GM04504 (cell line): Measurements from ENCODE around the gene RAP1GAP2.
A peak's percentile ranks its signal among the peaks of the same experiment; 100 is the strongest.
"Not testable (repeated sequence)": the region's sequence is repeated elsewhere in the genome, so short reads cannot be mapped to it uniquely, and the experiment has no call there.

Experiments used
- DNase-seq: peaks from one replicate; pipeline ENCODE4 v3.0.0-alpha.2; 2012; ENCODE audit warnings: low read depth

The RAP1GAP2 gene

DNA sequence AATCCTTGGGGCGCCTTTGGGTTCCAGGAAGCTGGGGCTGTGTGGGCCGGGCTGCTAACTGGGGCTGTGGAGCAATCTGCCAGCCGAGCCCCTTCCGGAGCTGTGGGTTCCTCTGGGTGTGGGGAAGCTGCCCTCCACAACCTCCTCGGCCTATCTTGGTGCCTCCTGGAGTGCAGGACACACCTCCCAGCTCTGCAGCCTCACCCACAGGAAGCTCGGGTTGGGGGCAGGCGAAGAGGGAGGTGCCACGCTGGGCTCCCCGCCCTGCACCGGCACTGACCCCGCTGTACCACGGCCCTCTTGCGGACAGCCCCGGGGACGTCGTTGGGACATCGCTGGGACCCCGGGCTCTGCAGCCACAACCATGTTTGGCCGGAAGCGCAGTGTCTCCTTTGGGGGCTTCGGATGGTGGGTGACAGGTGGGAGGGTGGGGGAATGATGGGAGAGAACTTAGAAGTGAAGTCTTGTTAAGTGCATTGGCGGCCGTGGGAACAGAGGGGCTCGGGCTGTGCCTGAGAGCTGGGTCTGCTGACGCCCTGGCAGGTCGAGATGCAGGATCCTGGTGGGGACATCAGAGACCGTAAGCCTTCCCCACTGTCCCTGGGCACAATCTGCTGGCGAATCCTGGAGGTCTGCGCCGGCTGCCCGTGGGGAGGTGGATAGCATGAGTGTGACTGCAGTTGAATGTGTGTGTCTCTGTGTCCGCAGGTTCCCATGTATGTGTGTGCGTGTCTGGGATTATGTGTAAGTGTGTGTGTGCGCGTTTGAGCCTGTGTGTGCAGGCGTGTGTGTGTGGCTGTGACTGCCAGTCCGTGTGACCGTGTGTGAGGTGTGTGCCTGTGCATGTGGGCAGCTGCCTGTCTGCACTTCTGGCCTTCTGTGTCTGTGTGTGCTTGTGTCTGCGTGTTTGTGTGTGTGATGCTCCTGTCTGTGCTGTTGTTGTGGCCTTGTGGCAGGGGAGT lies at the start of gene RAP1GAP2:
Gene RAP1GAP2, plus strand, starts transcription at position 275 of the 962 bp plus-strand sequence. Its CDS starts 90 bp downstream, at position 365.
- no peak for DNase-seq

DNA sequence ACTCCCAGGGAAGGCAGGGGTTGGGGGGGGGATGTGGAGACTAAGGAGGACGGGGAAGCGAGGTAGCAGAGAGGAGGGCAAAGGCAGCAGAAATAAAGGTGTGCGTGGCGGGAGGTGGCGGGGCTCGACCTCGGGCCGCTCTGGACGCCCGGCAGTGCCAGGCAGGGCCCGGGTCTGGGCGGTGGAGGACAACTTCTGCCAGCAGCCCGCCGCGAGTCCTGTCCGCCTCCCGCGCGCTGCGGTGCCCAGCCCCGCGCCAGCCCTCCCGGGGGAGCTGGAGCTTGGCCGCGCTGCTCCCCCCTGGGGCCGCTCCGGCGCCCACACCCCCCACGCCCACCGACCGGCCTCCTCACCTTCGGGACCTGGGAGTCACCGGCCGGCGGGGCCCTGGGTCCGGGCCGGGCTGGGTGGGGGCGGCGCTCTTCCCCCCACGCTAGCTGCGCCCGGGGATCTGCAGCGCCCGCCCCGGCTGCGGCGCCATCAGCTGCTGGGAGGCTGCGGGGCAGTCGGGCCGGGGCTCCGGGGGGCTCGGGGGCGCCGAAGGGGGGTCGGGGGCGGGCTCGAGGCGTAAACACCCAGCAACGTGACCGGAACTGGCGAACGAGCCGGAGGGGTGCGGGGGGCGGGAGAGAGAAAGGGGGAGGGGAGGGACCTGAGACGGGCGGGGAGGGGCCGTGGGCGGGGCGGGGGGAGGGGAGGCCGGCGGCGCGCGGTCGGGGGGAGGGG lies 47.0 kb upstream of the RAP1GAP2 start, which contains the start of gene CCDC92B:
Gene CCDC92B, minus strand, starts transcription at position 595 of the 726 bp plus-strand sequence. CDS start 14,507 bp downstream, outside the sequence.
- DNase-seq, result no peak

DNA sequence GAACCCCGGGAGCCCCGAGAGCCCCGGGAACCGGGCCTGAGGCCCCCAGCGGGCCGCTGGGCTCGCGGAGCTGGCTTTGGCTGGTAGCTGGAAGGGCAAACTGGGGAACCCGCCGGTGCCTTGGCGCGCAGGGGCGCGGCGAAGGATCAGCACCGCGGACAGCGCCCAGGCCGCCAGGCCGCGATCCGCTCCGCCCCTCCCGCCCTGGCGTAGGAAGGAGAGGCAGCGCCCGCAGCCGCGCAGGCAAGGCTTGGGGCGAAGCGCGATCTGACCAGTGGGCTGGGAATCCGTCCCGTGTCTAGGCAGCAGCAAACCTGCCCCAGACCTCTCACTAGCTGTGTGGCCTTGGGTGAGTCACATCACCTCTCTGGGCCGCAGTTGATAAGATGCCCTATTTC lies 46.5 kb upstream of the RAP1GAP2 start:
- DNase-seq, result peak; percentile 21

DNA sequence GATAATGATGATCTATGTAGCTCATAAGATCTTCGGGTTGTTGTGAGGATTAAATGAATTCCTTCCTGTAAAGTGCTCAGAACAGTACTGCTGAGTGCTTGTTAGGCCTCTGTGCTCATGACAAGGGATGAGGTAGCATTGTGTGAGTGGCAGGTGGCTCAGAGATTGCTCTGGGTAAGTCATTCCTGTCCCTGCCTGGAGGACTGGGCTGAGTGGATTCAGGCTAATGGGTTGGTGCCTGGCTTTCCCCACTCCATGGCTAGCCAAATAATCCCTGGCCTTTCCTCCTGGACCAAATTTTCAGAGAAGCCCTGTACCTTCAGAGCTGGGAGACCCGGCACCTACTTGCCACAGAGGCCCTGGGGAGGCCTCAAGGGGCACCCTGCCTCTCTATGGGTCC lies 45.5 kb upstream of the RAP1GAP2 start:
- no peak for DNase-seq

DNA sequence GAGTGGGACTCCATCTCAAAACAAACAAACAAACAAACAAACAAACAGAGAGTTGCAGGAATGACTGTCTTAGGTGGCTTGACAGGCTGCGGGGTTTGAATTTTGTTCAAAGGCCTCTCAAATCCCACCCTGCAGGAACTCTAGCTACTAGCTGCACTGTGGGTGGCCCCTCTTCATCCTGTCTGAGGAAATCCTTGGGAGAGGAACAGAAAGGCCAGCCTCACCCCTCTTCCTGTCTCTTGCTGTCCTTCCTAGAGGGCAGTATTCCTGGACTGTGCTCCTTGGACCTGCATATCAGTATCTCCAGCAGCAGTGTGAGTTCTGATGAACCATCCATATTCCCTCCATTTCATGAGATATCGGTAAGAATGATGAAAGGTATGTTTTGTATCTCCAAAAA lies 44.7 kb upstream of the RAP1GAP2 start:
- DNase-seq, result no peak

DNA sequence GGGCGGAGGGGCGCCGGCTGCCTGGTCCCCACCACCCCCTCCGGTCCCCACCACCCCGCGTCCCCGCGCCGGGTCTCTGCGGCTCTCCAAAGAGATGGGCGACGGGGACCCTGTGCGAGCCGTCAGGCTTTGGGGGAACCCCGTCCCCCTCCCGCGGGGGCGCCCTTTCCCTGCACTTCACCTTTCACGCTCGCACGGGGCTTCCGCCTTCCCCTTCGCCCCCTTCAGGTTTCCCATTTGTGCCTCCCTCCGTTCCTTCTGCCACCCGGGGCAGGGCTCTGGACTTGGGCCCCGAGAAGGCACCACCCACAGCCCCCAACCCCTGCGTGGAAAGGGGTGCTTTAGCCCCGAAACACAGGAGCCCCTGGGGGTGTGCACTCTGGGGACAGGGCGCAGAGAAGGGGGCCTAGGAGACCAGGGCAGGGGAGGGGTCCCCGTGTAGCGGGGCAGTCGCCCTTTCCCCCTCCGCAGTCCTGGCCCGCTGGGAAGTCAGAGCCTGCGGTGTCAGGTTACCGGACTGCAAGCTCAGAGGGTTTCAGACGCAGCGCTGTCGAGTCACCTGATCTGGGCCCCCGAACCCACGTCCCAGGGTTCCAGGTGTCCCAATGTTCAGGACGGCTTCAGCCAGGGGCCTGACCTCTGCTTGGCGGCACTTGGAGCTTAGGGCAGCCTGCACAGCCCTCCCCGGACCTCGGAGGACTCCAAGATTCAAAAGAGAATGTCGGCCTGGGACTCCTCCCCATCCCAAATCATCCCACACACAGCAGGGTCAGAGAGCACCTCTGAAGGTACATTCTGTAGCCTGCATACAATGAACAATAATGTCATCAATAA lies 40.1 kb upstream of the RAP1GAP2 start:
- DNase-seq, result no peak

DNA sequence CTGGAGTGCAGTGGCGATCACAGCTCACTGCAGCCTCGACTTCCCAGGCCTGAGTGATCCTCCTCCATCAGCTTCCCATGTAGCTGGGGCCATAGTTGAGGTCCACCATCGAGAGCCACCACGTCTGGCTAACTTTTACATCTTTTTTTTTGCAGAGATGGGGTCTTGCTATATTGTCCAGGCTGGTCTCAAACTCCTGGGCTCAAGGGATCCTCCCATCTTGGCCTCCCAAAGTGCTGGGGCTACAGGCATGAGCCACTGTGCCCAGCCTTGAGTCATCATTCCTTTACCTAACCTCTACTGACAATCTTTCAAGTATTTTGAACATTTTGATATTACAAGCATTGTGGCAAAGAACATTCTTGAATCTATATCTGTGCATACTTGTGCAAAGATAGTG lies 37.4 kb upstream of the RAP1GAP2 start:
- DNase-seq, result no peak

DNA sequence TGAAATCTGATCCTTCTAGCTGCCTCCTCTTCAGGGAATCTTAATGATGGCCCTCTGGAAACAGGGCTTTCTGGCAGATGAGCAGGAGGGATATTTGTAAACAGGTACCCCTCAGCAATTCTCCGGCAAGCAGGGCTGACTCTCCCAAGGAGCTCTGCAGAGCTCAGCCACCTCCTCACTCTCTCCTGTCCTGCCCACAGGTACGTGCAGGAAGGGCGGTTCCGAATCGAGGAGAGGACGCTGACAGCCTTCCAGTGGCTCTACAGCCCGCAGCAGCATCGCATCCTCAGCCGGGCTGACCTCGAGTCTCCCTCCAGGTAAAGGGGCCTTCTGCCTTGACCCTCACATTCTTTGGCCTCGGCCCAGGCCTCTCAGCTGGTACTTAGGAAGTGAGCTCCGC lies 26.1 kb upstream of the RAP1GAP2 start:
- no peak for DNase-seq

DNA sequence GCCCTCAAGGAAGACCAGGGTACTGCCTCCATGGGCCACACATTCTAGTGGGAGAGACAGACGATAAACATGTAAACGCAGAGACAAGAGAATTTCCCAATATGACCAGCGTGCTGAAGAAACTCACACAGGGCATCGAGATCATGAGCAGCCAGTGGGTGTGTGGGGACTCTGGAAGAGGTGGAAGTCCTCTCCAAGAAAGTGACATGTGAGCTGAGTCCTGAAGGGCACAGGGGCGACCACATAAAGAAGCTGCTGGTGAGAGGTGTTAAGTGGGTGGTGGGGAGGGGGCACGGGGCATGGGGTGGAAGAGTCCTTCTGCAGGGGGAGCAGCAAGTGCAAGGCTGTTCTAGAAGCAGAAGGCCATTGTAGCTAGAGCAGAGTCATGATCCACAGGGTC lies 21.0 kb upstream of the RAP1GAP2 start:
- no peak for DNase-seq

DNA sequence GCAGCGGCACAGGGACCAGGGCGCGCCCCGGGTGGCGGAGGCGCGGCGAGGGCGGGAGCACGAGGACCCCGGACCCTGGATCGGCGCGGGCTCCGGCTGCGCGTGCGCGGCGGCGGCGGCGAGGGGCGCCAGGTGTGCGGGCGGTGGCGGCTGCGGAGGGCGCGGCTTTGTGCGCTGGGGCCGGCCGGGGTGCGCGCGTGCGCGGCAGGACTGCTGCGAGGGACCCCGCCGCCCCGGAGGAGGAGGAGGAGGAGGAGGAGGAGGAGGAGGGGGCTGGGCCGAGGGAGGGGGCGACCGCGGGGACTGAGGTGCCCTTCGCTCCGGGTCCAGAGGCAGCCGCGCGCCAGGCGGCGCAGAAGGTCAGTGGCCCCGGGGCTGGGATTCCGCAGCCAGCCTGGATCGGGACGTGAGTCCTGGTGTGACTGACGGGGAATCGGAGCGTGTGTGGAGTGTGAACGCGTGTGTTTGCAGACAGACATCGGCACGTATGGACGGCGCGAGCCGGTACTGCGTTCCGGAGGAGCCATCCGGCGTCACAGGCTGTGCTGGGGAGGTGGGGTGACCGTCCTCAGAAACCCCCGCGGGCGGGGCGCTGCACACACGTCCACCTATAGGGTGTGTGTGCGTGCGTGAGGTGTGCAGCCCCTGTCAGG lies 19.5 kb upstream of the RAP1GAP2 start:
- DNase-seq, result no peak

DNA sequence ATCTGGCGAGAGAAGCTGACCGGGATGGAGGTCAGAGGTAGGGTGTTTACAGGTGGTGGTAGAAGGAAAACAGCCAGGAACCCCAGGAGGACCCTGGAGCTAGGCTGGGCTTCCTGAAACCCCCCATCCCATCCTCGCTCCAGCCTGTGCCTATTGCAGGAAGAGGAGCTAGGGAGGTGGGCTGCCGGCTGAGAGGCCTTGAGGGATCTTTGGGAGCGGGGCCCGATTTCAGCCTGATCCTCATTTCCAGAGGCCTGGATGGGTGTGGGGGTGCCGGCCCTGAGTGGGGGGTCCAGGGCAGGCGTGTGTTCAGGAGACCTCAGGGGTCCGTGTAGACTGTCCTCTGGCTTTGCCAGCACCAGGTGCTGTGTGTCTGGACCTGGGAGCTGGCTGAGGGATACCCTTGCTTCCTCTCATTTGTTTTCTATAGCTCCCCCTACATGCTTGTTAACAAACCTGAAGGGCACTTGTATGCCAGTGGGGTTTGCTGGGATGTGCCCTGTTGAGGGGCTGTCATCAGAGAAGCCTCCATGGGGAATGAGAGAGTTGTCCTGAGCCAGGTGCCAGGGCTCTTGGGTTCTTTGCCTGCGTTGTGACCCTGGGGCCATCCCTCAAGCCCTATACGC lies 18.9 kb upstream of the RAP1GAP2 start:
- no peak for DNase-seq

DNA sequence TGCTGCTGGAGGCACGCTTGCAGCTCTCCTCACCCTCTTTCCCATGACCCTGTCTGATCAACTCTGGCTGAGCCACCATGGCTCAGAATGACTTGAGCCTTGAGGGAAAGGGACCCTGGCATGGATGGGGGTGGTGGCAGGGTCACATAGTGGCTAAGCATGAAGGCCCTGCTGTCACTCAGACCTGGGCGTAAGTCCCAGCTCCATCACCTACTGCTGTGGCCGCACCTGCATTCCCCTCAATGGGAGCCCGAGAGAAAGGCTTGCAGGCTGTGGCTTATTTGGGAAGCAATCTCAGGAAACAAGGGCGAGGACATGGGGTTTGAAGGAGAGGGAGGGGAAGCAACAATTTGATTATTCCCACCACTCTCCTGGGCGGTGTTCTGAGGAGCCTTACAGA lies 17.7 kb upstream of the RAP1GAP2 start:
- no peak for DNase-seq

DNA sequence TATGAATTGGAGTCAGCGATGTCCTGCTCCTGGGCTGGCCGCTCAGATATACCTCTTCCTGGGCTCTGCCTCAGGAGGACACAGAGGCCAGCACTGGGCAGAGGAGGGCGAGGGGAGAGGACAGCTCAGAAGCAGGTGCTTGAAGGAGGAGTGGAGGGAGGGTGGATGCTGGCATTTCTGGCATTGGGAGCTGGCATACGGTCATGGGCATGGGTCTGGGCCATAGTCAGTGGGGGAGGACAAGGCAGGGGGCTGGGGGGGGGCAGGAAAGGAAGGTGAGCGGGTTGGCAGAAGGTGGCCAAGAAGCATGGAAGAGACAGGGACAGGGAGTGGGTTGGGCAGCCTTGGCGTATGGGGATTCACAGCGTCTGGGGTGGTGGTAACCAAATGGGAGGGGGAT lies 16.7 kb upstream of the RAP1GAP2 start:
- no peak for DNase-seq

DNA sequence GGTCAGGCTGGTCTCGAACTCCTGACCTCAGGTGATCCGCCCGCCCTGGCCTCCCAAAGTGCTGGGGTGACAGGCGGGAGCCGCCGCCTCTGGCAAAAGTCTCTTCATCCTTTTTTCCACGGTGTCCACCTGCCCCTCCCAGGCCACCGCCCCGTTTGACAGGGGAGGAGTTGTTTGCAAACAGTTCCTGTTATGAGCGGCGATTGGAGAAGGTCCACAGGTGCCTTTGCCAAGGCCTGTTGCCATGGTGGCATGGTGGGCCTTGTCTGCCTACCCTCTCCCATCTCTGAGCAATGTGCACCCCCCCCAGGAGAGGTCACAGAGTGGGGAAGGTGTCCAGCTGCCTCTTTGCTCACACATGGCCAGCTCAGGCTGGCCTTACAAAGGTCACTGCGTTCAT lies 16.0 kb upstream of the RAP1GAP2 start:
- no peak for DNase-seq

DNA sequence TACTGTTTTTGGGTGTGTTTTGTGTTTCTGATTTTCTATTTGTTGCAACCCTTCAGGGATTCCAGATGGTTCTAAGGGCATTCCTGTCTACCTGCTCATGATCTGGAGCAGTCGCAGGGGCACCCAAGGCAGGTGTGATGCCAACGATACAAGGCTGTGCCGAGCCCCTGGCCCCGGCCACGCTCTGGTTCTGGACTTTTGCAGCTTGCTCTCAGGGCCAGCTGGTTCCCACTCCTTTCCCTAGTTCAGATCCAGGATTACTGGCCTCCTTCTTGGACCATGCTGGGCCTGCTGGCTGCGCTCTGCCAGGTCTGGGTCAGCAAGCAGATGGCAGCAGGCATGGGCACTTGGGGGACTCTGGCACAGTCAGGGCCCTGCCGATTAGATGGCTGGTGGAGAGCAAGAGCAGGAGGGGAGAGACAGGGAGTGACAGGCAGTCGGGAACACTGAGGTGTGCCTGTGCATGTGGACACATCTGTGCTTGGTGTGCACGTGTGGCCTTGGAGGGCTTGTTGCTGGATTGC lies 15.2 kb upstream of the RAP1GAP2 start:
- DNase-seq, result no peak

DNA sequence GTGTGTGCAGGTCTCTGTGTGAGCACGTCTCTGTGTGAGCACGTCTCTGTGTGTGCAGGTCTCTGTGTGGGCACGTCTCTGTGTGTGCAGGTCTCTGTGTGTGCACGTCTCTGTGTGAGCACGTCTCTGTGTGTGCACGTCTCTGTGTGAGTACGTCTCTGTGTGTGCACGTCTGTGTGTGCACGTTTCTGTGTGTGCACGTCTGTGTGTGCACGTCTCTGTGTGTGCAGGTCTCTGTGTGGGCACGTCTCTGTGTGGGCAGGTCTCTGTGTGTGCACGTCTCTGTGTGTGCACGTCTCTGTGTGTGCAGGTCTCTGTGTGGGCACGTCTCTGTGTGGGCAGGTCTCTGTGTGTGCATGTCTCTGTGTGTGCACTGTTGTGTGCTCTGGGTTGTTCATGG lies 14.6 kb upstream of the RAP1GAP2 start:
- not testable (repeated sequence) for DNase-seq

DNA sequence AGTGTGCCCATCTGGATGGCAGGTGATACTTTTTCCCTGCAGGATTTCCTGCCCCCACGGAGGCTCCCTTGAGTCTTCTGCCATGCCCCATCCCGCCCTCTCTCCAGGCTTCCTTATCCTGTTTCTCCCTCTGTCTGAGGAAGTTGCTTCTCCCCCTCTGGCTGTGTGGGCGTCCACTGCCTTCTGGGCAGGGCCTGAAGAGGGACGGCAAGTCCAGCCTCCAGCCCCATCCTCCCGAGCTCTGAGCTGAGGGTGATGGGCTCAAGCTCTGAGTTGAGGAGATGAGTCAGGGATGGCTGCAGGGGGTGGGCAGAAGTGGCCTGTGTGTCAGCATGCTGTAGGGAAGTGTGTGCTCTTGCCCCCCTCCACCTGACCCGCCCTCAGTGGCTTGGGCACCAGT lies 14.2 kb upstream of the RAP1GAP2 start:
- no peak for DNase-seq

DNA sequence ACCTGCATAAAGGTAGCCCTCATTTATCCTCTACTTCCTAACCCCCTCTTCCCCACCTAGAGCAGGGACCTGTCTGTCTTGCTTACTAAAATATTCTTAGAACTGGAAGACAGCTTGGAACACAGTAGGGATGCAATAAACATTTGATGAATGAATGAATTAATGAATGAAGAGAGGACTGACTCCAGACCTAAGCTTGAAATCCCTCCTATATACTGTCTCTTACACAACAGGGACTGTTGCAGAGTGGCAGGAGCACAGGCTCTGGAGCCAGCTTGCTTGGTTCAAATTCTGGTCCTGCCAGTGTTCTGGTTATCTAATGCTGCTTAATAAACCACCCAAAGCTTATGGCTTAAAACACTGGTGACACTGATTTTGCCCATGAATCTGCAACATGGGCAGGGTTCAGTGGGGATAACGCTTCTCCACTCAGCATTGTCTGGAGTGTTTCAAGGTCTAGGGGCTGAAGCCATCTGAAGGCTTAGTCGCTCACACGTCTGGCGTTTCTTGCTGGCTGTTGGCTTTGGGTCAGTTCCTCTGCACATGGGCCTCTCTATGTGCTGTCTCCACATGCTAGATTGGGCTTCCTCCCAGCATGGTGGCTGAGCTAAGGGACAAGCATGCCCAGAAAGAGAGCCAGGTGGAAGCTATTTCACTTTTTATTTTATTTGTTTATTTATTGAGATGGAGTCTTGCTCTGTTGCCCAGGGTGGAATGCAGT lies 12.8 kb upstream of the RAP1GAP2 start:
- no peak for DNase-seq

DNA sequence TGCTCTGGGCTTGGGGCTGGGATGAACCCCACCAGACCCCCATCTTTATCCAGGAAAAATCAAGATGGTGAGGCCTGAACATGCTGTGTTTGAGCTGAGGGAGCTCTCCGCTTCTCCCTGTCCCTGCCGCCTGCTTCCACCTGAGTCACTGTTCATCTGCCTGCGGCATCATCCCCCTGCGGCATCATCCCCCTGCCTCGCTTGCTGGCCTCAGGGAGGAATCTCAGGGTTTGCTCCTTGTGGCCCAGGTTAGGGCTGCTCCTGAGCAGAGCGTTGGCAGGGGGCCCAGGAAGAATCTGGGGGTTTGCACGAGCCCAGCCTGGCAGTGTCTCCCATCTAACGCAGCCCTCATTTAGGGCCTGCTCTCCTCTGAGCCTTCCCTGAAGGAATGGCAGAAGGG lies 11.4 kb upstream of the RAP1GAP2 start:
- no peak for DNase-seq

DNA sequence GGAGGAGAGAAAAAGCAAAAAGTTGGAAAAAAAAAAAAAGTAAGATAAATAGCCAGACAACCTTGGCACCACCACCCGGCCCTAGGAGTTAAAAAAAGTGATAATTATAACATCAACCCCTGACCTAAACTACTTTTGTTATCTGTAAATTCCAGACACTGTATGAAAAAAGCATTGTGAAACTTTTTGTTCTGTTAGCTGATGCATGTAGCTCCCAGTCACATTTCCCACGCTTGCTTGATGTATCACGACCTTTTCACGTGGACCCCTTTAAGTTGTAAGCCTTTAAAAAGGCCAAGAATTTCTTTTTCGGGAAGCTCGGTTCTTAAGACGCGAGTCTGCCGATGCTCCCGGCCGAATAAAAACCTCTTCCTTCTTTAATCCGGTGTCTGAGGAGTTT lies 10.9 kb upstream of the RAP1GAP2 start:
- not testable (repeated sequence) for DNase-seq
